Measurements from ENCODE around the gene RTN4.
A peak's percentile ranks its signal among the peaks of the same experiment; 100 is the strongest.

The RTN4 gene

GRCh38 chr2:55045780-55046179, 4.5 kb downstream of the RTN4 start:
- no peak for DNase-seq (ENCODE audit: low spot score)
- no peak for TF ChIP-seq CTCF (IDR thresholded peaks at IDR 0.05; ENCODE audit: extremely low read depth, missing control alignments)

- no peak for TF ChIP-seq CTCF (IDR thresholded peaks at IDR 0.05; ENCODE audit: extremely low read depth, missing control alignments)
- DNase-seq (ENCODE audit: low spot score) = no peak
These were observed 6.4 kb downstream of the RTN4 start for GRCh38 chr2:55043841-55044240.

- no peak for DNase-seq (ENCODE audit: low spot score)
These were observed 11.8 kb downstream of the RTN4 start for GRCh38 chr2:55038428-55038827.

GRCh38 chr2:55035716-55036115, 14.5 kb downstream of the RTN4 start:
- no peak for TF ChIP-seq CTCF (IDR thresholded peaks at IDR 0.05; ENCODE audit: extremely low read depth, missing control alignments)
- DNase-seq (ENCODE audit: low spot score) = no peak

More at GRCh38 chr2:55038428-55038827, 11.8 kb downstream of the RTN4 start:
- TF ChIP-seq CTCF (IDR thresholded peaks at IDR 0.05; ENCODE audit: extremely low read depth, missing control alignments) = no peak

GRCh38 chr2:55033921-55034320, 16.3 kb downstream of the RTN4 start:
- no peak for DNase-seq (ENCODE audit: low spot score)
- TF ChIP-seq CTCF (IDR thresholded peaks at IDR 0.05; ENCODE audit: extremely low read depth, missing control alignments) = no peak

- DNase-seq (ENCODE audit: low spot score) = peak; percentile 27
- no peak for TF ChIP-seq CTCF (IDR thresholded peaks at IDR 0.05; ENCODE audit: extremely low read depth, missing control alignments)
These were observed 17.0 kb downstream of the RTN4 start for GRCh38 chr2:55033076-55033742.

GRCh38 chr2:55031505-55031904, 18.7 kb downstream of the RTN4 start:
- no peak for DNase-seq (ENCODE audit: low spot score)
- TF ChIP-seq CTCF (IDR thresholded peaks at IDR 0.05; ENCODE audit: extremely low read depth, missing control alignments) = no peak

Data from GM20000 (cell line).